Measurements from ENCODE around the gene TOMM20.

- no peak for TF ChIP-seq CTCF (IDR thresholded peaks at IDR 0.05)
- peak; percentile 5 for TF ChIP-seq EZH2 (IDR thresholded peaks at IDR 0.05)
- no peak for TF ChIP-seq EZH2phosphoT487 (IDR thresholded peaks at IDR 0.05)
Observed at GRCh38 chr1:235127732-235128455, 743 bp downstream of the TOMM20 start.

All from neural progenitor cell (in vitro differentiated cells).